ENCODE results near the gene PAK4. TPM values are rescaled to one million over a fixed set of nuclear protein-coding genes. Genes with fewer than 3 reads are reported as not detected.

The PAK4 gene
- total and polyA plus RNA-seq, 9 of the 15 experiments (the other 6 are each of a cell fraction or from before 2014, with no cell fraction given): 0.21 to 33.5 (median 5.8) TPM

- POLR2A ChIA-PET: interaction anchor here (0.9 kb wide), 1 partner anchor 154 kb away, joined by 4 read pairs; no protein-coding TSS in a partner anchor
- no peaks in the 10 kb centered on the region for H3K9me1 ChIP-seq (ENCODE audit: control insufficient read depth, insufficient read depth, low read length)
- H3K4me2 ChIP-seq (ENCODE audit: insufficient read depth, low read length): no peak overlapping the region
- peaks cover 0 to 34% of the 10 kb centered on the region in 2 experiments; a peak in 2 of 5 replicates for H3K4me1 ChIP-seq (replicated peaks in 1 of 2; ENCODE audit: control insufficient read depth in 2 of 2, insufficient read depth in 2 of 2, low read length in 2 of 2)
- no peak for FAIRE-seq
- H3K27me3 ChIP-seq (ENCODE audit: control insufficient read depth in 2 of 2, insufficient read depth in 2 of 2, low read length in 2 of 2): no peaks in the 10 kb centered on the region
- CTCF ChIA-PET (ENCODE audit: low intra/inter-chr PET ratio): no interaction called here
- no peaks in the 10 kb centered on the region for H3K79me2 ChIP-seq (ENCODE audit: control insufficient read depth, insufficient read depth, low read length)
- no peak overlapping the region for H3K27ac ChIP-seq (ENCODE audit: extremely low read depth, low read depth, low read length)
- intact Hi-C loops (cut with micrococcal nuclease): no loop called here
- WGBS (ENCODE audit: insufficient coverage, low coverage, missing lambda C conversion rate): 90% methylated on average over 6 of the region's 10 CpGs
- no TSS peak for BruUV-seq (replicated peaks)
- no peak overlapping the region for H3K9ac ChIP-seq (ENCODE audit: insufficient read depth in 1 of 2, low read depth in 2 of 2, low read length in 2 of 2)
- no peak overlapping the region for H3K4me3 ChIP-seq
- no peak overlapping the region for H2AFZ ChIP-seq (ENCODE audit: low read depth, low read length)
- no peaks in the 10 kb centered on the region for H3K9me3 ChIP-seq (replicated peaks; ENCODE audit: control insufficient read depth, insufficient read depth, low read depth, low read length)
- H3K36me3 ChIP-seq (ENCODE audit: control insufficient read depth, insufficient read depth, low read length): peaks cover 49% of the 10 kb centered on the region; the same call in 2 of the 3 replicates
- TF ChIP-seq RHOXF2B (CRISPR knock-in tag; conservative IDR thresholded peaks at IDR 0.05): no peak
- 0 out of 2 replicates have a peak, but pooled peaks have one; percentile 10 for TF ChIP-seq POLR2G (IDR thresholded peaks at IDR 0.05; ENCODE audit: low read depth, low read length)
- TF ChIP-seq SIN3A (IDR thresholded peaks at IDR 0.05; ENCODE audit: borderline replicate concordance in 2 of 2, control insufficient read depth in 1 of 2, low read depth in 2 of 2, low read length in 2 of 2): no peak
- TF ChIP-seq ZNF347 (CRISPR knock-in tag; IDR thresholded peaks at IDR 0.05; ENCODE audit: low read depth): no peak
- TF ChIP-seq ARID3B (CRISPR knock-in tag; IDR thresholded peaks at IDR 0.05; ENCODE audit: borderline replicate concordance): no peak
- in situ Hi-C loops (cut with MboI): no loop called here
- no peaks in the 10 kb centered on the region for H4K20me1 ChIP-seq (replicated peaks; ENCODE audit: control insufficient read depth, insufficient read depth, low read length)
- no peak for DNase-seq (ENCODE audit: extremely low read depth in 1 of 4, low spot score in 3 of 4)
- ATAC-seq: peak; percentile 28; the same call in 1 of the 3 replicates
Measured at GRCh38 chr19:39177110-39177699, 51.6 kb downstream of the PAK4 start.
